ENCODE results near the gene CCR5. TPM values are rescaled to one million over a fixed set of nuclear protein-coding genes. Genes with fewer than 3 reads are reported as not detected.
A peak's percentile ranks its signal among the peaks of the same experiment; 100 is the strongest.

Gene CCR5
- total and polyA plus RNA-seq, 9 of the 15 experiments (the other 6 are each of a cell fraction or from before 2014, with no cell fraction given), result not detected

DNA sequence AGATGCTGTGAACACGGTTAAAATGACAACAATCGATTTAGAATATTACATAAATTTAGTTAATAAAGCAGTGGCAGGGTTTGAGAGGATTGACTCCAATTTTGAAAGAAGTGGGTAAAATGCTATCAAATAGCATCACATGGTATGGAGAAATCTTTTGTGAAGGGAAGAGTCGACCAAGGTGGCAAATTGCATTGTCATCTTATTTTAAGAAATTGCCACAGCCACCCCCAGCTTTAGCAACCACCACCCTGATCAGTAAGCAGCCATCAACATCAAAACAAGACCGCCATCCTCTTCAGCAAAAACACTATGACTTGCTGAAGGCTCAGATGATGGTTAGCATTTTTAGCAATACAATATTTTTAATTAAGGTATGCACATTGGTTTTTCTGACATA is 5.7 kb upstream of the CCR5 start:
- FAIRE-seq (no peak), DNase-seq (ENCODE audit: extremely low read depth in 1 of 4, low spot score in 3 of 4) (no peak), ATAC-seq (no peak)
- in situ Hi-C loops (cut with MboI), result no loop called here
- ChIA-PET POLR2A (interaction anchor here (1.0 kb wide), 1 partner anchor 18 kb away, joined by 3 read pairs; no protein-coding TSS in a partner anchor), CTCF (ENCODE audit: low intra/inter-chr PET ratio) (no interaction called here)
- Histone ChIP-seq H3K27me3 (ENCODE audit: control insufficient read depth in 2 of 2, insufficient read depth in 2 of 2, low read length in 2 of 2) (peaks cover 23 to 49% of the 10 kb centered on the region in 2 experiments), H3K4me2 (ENCODE audit: insufficient read depth, low read length) (no peak overlapping the region), H3K4me1 (replicated peaks in 1 of 2; ENCODE audit: control insufficient read depth in 2 of 2, insufficient read depth in 2 of 2, low read length in 2 of 2) (no peaks in the 10 kb centered on the region), H2AFZ (ENCODE audit: low read depth, low read length) (no peak overlapping the region), H3K9ac (ENCODE audit: insufficient read depth in 1 of 2, low read depth in 2 of 2, low read length in 2 of 2) (no peak overlapping the region), H3K36me3 (ENCODE audit: control insufficient read depth, insufficient read depth, low read length) (no peaks in the 10 kb centered on the region), H4K20me1 (replicated peaks; ENCODE audit: control insufficient read depth, insufficient read depth, low read length) (no peaks in the 10 kb centered on the region), H3K9me3 (replicated peaks; ENCODE audit: control insufficient read depth, insufficient read depth, low read depth, low read length) (no peaks in the 10 kb centered on the region), H3K9me1 (ENCODE audit: control insufficient read depth, insufficient read depth, low read length) (no peaks in the 10 kb centered on the region), H3K4me3 (no peak overlapping the region), H3K27ac (ENCODE audit: extremely low read depth, low read depth, low read length) (no peak overlapping the region), H3K79me2 (ENCODE audit: control insufficient read depth, insufficient read depth, low read length) (no peaks in the 10 kb centered on the region)
- BruUV-seq (replicated peaks), result no TSS peak
- WGBS (ENCODE audit: insufficient coverage, low coverage, missing lambda C conversion rate), result 2% methylated on average over 4 of the region's 4 CpGs
- intact Hi-C loops (cut with micrococcal nuclease), result loop anchor here (5.0 kb wide), 1 partner anchor 153 kb away; no protein-coding TSS in a partner anchor
- TF ChIP-seq C11orf30 (IDR thresholded peaks at IDR 0.05; ENCODE audit: low read depth) (peak; percentile 32; the same call in 1 of the 2 replicates), ZNF316 (IDR thresholded peaks at IDR 0.05) (peak; percentile 54), MAFG (tag; conservative IDR thresholded peaks at IDR 0.05) (0 out of 2 replicates have a peak, but pooled peaks have one; percentile 20)
- TF ChIP-seq, protein P1, sequence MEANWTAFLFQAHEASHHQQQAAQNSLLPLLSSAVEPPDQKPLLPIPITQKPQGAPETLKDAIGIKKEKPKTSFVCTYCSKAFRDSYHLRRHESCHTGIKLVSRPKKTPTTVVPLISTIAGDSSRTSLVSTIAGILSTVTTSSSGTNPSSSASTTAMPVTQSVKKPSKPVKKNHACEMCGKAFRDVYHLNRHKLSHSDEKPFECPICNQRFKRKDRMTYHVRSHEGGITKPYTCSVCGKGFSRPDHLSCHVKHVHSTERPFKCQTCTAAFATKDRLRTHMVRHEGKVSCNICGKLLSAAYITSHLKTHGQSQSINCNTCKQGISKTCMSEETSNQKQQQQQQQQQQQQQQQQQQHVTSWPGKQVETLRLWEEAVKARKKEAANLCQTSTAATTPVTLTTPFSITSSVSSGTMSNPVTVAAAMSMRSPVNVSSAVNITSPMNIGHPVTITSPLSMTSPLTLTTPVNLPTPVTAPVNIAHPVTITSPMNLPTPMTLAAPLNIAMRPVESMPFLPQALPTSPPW (CRISPR knock-in tag; IDR thresholded peaks at IDR 0.05), result no peak

Data from K562 (cell line).